ENCODE data around the gene TTC7B. TPM values are rescaled to one million over a fixed set of nuclear protein-coding genes. Genes with fewer than 3 reads are reported as not detected.

Gene TTC7B
- total RNA-seq, 1 experiment from 2014 or later: 9.6 TPM

DNA sequence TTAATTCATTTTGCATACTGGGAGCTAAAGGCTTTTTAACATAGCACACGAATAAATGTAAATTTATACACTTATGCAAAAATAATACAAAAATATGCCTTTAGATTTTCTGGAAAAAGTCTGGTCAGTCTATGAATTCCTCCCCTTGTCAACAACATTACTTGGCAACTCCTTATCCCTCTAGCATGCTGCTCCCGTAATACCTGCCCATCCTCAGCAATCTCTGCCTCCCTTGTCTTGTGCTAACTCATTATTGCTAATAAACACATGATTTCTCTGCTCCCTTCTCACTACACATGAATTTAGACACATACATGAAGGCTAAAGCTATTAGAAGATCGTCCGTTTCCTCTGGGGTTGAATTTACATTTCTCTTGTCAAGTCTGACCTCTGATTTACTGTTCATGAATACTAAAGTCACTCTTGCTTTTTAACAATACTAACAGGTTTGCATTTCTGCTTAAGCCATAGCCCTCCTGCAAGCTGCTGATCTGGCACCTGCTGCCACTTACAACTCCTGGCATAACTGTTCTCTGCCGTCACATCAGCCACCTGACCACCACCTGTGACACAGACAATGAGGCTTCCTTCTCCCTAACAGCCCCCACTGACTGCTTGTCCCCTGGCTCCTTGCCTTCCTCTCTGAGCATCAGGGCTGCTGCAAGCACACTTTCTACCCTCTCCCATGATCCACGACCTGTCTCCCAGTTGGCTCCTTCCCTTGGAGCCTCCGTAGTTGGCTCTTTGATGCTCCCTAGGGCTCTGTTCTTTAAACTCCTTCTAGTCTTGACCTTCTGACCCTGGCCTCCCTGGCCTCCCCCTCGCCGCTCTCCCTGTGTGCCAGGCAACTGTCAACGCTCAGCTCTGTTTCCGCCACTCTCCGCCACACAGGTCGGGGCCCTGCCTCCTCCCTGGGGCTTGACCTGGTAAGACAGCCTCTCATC is 241.8 kb downstream of the TTC7B start:
- intact Hi-C loops (cut with micrococcal nuclease; ENCODE audit: unreplicated experiment): no loop called here
- Mint-ChIP-seq H3K9me3 (ENCODE audit: low read depth, unreplicated experiment) (no peaks in the 10 kb centered on the region), H3K36me3 (ENCODE audit: insufficient read depth, unreplicated experiment) (no peaks in the 10 kb centered on the region), H3K27me3 (ENCODE audit: unreplicated experiment) (no peaks in the 10 kb centered on the region), H3K4me3 (ENCODE audit: low read depth, unreplicated experiment) (no peak overlapping the region), H3K27ac (ENCODE audit: unreplicated experiment) (no peak overlapping the region), H3K4me1 (ENCODE audit: low read depth, unreplicated experiment) (no peaks in the 10 kb centered on the region)
- TF ChIP-seq, protein P1, sequence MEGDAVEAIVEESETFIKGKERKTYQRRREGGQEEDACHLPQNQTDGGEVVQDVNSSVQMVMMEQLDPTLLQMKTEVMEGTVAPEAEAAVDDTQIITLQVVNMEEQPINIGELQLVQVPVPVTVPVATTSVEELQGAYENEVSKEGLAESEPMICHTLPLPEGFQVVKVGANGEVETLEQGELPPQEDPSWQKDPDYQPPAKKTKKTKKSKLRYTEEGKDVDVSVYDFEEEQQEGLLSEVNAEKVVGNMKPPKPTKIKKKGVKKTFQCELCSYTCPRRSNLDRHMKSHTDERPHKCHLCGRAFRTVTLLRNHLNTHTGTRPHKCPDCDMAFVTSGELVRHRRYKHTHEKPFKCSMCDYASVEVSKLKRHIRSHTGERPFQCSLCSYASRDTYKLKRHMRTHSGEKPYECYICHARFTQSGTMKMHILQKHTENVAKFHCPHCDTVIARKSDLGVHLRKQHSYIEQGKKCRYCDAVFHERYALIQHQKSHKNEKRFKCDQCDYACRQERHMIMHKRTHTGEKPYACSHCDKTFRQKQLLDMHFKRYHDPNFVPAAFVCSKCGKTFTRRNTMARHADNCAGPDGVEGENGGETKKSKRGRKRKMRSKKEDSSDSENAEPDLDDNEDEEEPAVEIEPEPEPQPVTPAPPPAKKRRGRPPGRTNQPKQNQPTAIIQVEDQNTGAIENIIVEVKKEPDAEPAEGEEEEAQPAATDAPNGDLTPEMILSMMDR (IDR thresholded peaks at IDR 0.05; ENCODE audit: unreplicated experiment): no peak
- no TSS peak for BruUV-seq (replicated peaks)
- CTCF ChIA-PET: no interaction called here
- no peak for DNase-seq

GRCh38 chr14:90573385-90574105 is 242.7 kb downstream of the TTC7B start:
- Mint-ChIP-seq H3K4me1 (ENCODE audit: low read depth, unreplicated experiment) (no peaks in the 10 kb centered on the region), H3K9me3 (ENCODE audit: low read depth, unreplicated experiment) (no peaks in the 10 kb centered on the region), H3K27me3 (ENCODE audit: unreplicated experiment) (no peaks in the 10 kb centered on the region), H3K36me3 (ENCODE audit: insufficient read depth, unreplicated experiment) (no peaks in the 10 kb centered on the region), H3K4me3 (ENCODE audit: low read depth, unreplicated experiment) (no peak overlapping the region), H3K27ac (ENCODE audit: unreplicated experiment) (no peak overlapping the region)
- no TSS peak for BruUV-seq (replicated peaks)
- CTCF ChIA-PET: no interaction called here
- intact Hi-C loops (cut with micrococcal nuclease; ENCODE audit: unreplicated experiment): no loop called here
- no peak for DNase-seq
- TF ChIP-seq, protein P1 (IDR thresholded peaks at IDR 0.05; ENCODE audit: unreplicated experiment): no peak

DNA sequence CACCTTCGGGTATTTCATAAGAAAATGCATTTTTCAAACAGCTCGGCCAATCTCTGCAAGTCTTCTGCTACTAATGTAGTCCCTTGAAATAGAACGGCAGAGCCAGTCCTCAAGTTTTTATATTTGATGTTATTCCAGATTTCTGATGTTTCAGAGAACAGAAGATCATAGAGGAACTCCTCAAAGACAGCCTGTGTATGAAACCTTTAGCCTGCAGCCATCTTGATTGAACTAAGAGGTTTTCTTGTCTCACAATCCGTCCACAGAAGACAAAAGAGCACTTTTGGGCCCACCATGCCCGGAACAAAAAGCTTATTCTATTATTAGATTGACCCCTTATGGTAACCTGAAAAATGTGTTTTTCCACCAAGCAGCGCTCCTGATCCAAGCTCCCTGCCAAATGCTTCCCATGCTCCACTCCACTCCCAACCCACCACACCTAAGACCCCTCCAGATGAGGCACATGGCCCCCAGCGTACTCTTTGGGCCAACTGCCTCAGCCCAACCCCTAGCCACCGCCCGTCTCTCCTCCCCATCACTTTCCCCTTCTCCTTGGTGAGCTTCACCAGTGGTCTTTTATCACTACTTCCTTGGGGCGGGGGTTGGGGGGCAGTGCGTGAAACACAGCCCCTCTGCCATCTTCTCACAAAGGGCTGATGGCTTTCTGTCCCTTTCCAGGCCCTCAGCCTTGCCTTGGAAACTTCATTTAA is 243.6 kb downstream of the TTC7B start:
- Mint-ChIP-seq H3K9me3 (ENCODE audit: low read depth, unreplicated experiment) (no peaks in the 10 kb centered on the region), H3K4me1 (ENCODE audit: low read depth, unreplicated experiment) (no peaks in the 10 kb centered on the region), H3K27ac (ENCODE audit: unreplicated experiment) (no peak overlapping the region), H3K36me3 (ENCODE audit: insufficient read depth, unreplicated experiment) (no peaks in the 10 kb centered on the region), H3K27me3 (ENCODE audit: unreplicated experiment) (no peaks in the 10 kb centered on the region), H3K4me3 (ENCODE audit: low read depth, unreplicated experiment) (no peak overlapping the region)
- CTCF ChIA-PET: no interaction called here
- TF ChIP-seq, protein P1 (IDR thresholded peaks at IDR 0.05; ENCODE audit: unreplicated experiment): no peak
- DNase-seq: no peak
- BruUV-seq (replicated peaks): no TSS peak
- intact Hi-C loops (cut with micrococcal nuclease; ENCODE audit: unreplicated experiment): no loop called here

- CTCF ChIA-PET: no interaction called here
- BruUV-seq (replicated peaks): no TSS peak
- no peak overlapping the region for H3K4me3 Mint-ChIP-seq (ENCODE audit: low read depth, unreplicated experiment)
- TF ChIP-seq, protein P1 (IDR thresholded peaks at IDR 0.05; ENCODE audit: unreplicated experiment): no peak
- no peak for DNase-seq
- H3K27ac Mint-ChIP-seq (ENCODE audit: unreplicated experiment): no peak overlapping the region
- no peaks in the 10 kb centered on the region for H3K4me1 Mint-ChIP-seq (ENCODE audit: low read depth, unreplicated experiment)
- intact Hi-C loops (cut with micrococcal nuclease; ENCODE audit: unreplicated experiment): no loop called here
- no peaks in the 10 kb centered on the region for H3K36me3 Mint-ChIP-seq (ENCODE audit: insufficient read depth, unreplicated experiment)
- no peaks in the 10 kb centered on the region for H3K27me3 Mint-ChIP-seq (ENCODE audit: unreplicated experiment)
- H3K9me3 Mint-ChIP-seq (ENCODE audit: low read depth, unreplicated experiment): no peaks in the 10 kb centered on the region
Observed at GRCh38 chr14:90571149-90571947, 244.9 kb downstream of the TTC7B start.

Measured in Calu3 (cell line).